Esophagus muscularis mucosa (tissue), 4 donors: ENCODE data around the gene AIM2. TPM values are rescaled to one million over a fixed set of nuclear protein-coding genes. Genes with fewer than 3 reads are reported as not detected.

Source experiments
- DNase-seq: peaks from one replicate; pipeline ENCODE4 v3.0.0-alpha.2; 2017; ENCODE audit errors: extremely low spot score
- H3K27ac ChIP-seq, 4 donors: fragments of 200-600 bp; sonication (generic); replicated peaks in 1 of 4; 1 replicate in 3 of 4; 2 replicates in 1 of 4; pipeline ENCODE4 v1.5.1; 2016 to 2019; ENCODE audit warnings: mild to moderate bottlenecking in 1 of 4
- H3K27me3 ChIP-seq, 4 donors: fragments of 200-600 bp; sonication (generic); one replicate each; pipeline versions ENCODE4 v1.5.1 to v1.6.0; 2016 to 2019
- H3K36me3 ChIP-seq, 4 donors: fragments of 200-600 bp; sonication (generic); one replicate each; pipeline ENCODE4 v1.5.1; 2016 to 2019
- H3K4me1 ChIP-seq, 4 donors: fragments of 200-600 bp; sonication (generic); one replicate each; pipeline ENCODE4 v1.5.1; 2016 to 2019
- H3K4me3 ChIP-seq, 4 donors: fragments of 200-600 bp; sonication (generic); 1 replicate in 2 of 4; 2 replicates in 2 of 4; pipeline ENCODE4 v1.5.1; 2016 to 2019; ENCODE audit warnings: mild to moderate bottlenecking in 4 of 4, moderate library complexity in 1 of 4
- H3K9me3 ChIP-seq, 4 donors: fragments of 200-600 bp; sonication (generic); 1 replicate in 3 of 4; 2 replicates in 1 of 4; pipeline ENCODE4 v1.5.1; 2016 to 2019
- EP300 ChIP-seq: sonication (generic); formaldehyde crosslinking; IDR thresholded peaks from one replicate; pipeline ENCODE4 v1.6.1; 2017; ENCODE audit warnings: antibody characterized with exemption
- POLR2A ChIP-seq: fragments of 450-650 bp; IDR thresholded peaks from one replicate; pipeline ENCODE4 v1.6.1; 2017; ENCODE audit warnings: antibody characterized with exemption, moderate library complexity, mild to moderate bottlenecking, low read depth
- POLR2AphosphoS5 ChIP-seq, 2 donors: sonication (generic); formaldehyde crosslinking; IDR thresholded peaks; one replicate each; pipeline ENCODE4 v1.6.1; 2017; ENCODE audit warnings: antibody characterized with exemption in 2 of 2
- WGBS: methylation state at CpG from one replicate; pipeline ENCODE4 v1.1.5; 2018; 5-methylcytosine and 5-hydroxymethylcytosine counted together
- intact Hi-C: fragments of 100-400 bp; cut with DNase I; formaldehyde crosslinking; loops from one replicate; pipeline ENCODE4 v1.15.1; 2023
- total RNA-seq, 4 donors: library from RNA; depleted of rRNA; stranded (reverse); fragments of >200 nt; gene quantifications; one replicate each; pipeline versions ENCODE4 v1.1.0 to v1.2.1, GENCODE V29; 2016
- TF ChIP-seq, protein P1 (sequence below), 3 experiments: fragments of 200-600 bp in 2 of 3; fragments of 450-650 bp in 1 of 3; sonication (generic) in 2 of 3; IDR thresholded peaks; one replicate each; pipeline ENCODE4 v1.5.1; 2017 to 2019; ENCODE audit warnings: antibody characterized with exemption in 3 of 3, mild to moderate bottlenecking in 2 of 3, moderate library complexity in 1 of 3

The AIM2 gene
- total RNA-seq, 4 donors from 2014 or later: 0.32 to 0.50 TPM; not detected in 2

DNA sequence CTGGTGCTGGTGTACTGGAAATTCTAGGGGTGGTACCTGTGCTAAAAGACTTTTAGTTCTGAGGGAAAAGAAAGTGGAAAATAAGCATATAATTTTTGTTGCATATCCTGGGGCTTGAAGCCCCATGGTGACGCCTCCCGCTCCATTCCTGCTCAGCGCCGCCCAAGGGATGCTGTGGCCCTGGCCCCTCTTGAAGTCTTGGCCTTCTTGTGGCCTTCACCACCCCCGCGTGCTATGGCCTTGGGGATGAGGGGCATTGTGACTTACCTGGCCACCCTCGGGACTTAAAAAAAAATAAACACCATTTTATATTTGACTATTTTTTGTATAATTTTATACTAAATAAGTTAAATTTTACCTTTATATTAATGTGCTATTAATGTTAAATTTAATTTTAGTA, 51.5 kb downstream of the AIM2 start:
- H3K9me3 ChIP-seq: peaks cover 0 to 6% (median 2%) of the 10 kb centered on the region in 4 donors
- no peak overlapping the region for H3K4me3 ChIP-seq
- no peak for DNase-seq
- H3K36me3 ChIP-seq: peaks cover 0 to 45% (median 9%) of the 10 kb centered on the region in 4 donors
- H3K27me3 ChIP-seq: no peaks in the 10 kb centered on the region
- intact Hi-C loops: no loop called here
- H3K27ac ChIP-seq: no peak overlapping the region
- TF ChIP-seq EP300 (no peak), POLR2AphosphoS5 (IDR thresholded peaks at IDR 0.05) (no peak), POLR2A (no peak)
- TF ChIP-seq, protein P1, sequence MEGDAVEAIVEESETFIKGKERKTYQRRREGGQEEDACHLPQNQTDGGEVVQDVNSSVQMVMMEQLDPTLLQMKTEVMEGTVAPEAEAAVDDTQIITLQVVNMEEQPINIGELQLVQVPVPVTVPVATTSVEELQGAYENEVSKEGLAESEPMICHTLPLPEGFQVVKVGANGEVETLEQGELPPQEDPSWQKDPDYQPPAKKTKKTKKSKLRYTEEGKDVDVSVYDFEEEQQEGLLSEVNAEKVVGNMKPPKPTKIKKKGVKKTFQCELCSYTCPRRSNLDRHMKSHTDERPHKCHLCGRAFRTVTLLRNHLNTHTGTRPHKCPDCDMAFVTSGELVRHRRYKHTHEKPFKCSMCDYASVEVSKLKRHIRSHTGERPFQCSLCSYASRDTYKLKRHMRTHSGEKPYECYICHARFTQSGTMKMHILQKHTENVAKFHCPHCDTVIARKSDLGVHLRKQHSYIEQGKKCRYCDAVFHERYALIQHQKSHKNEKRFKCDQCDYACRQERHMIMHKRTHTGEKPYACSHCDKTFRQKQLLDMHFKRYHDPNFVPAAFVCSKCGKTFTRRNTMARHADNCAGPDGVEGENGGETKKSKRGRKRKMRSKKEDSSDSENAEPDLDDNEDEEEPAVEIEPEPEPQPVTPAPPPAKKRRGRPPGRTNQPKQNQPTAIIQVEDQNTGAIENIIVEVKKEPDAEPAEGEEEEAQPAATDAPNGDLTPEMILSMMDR (IDR thresholded peaks at IDR 0.05): no peak
- H3K4me1 ChIP-seq: peaks cover 0 to 24% (median 13%) of the 10 kb centered on the region in 4 donors
- 95% methylated on average over 7 of the region's 7 CpGs for WGBS

DNA sequence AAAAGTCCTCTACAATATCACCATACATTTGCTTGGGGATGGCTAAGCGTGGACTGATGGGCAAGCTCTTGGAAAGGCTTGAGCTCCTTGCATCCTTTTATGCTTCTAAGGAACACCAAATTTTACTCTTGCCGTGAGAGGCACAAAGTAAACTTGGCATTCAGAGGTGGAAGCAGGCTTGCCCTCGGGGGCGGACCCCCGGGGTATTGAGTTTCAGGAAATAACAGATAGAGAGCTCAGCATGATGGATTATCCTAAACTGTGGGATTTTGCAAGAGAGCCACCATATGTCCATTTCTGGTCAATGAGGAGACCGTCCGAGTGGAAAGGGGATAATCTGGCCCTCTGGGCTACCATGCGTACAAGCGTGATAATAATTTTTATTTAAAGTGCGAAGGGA, 52.8 kb downstream of the AIM2 start:
- TF ChIP-seq POLR2AphosphoS5 (IDR thresholded peaks at IDR 0.05): no peak
- no peak for TF ChIP-seq POLR2A
- TF ChIP-seq EP300: no peak
- TF ChIP-seq, protein P1 (IDR thresholded peaks at IDR 0.05): no peak
- Histone ChIP-seq H3K4me1 (peaks cover 0 to 20% (median 13%) of the 10 kb centered on the region in 4 donors), H3K4me3 (no peak overlapping the region), H3K36me3 (peaks cover 0 to 54% (median 16%) of the 10 kb centered on the region in 4 donors), H3K27ac (no peak overlapping the region), H3K9me3 (no peaks in the 10 kb centered on the region), H3K27me3 (no peaks in the 10 kb centered on the region)
- 77% methylated on average over 10 of the region's 10 CpGs for WGBS
- no peak for DNase-seq
- intact Hi-C loops: no loop called here

GRCh38 chr1:159015440-159015909, 61.1 kb downstream of the AIM2 start:
- intact Hi-C loops: no loop called here
- TF ChIP-seq, protein P1 (IDR thresholded peaks at IDR 0.05): no peak
- no peak for TF ChIP-seq POLR2A
- no peak for TF ChIP-seq EP300
- TF ChIP-seq POLR2AphosphoS5 (IDR thresholded peaks at IDR 0.05): peak; percentile 73 to 87
- H3K9me3 ChIP-seq: no peaks in the 10 kb centered on the region
- 53% methylated on average over 4 of the region's 4 CpGs for WGBS
- peak overlapping the region in 3 of 4 donors; percentile 28 to 48 (median 37) for H3K27ac ChIP-seq
- peaks cover 8 to 25% (median 22%) of the 10 kb centered on the region in 4 donors for H3K4me1 ChIP-seq
- H3K4me3 ChIP-seq: peak overlapping the region in 1 of 4 donors; percentile 4
- no peaks in the 10 kb centered on the region for H3K27me3 ChIP-seq
- no peak for DNase-seq
- H3K36me3 ChIP-seq: peaks cover 0 to 49% (median 24%) of the 10 kb centered on the region in 4 donors

DNA sequence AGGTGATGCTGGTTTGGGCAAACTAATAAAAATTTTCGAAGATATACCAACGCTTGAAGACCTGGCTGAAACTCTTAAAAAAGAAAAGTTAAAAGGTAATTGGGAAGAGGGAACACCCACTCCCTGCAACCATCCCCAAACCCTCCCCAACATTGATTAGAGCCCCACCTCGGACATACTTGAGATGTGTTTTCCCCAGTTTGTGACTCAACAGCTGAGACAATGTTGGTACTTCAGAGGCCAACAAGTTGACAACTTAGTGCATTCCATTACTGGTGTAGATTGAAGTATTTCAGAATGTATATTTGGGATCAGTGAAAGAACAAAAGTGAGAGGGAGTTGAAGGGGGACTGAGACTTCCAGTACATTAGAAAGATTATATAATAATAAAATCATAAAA, 61.7 kb downstream of the AIM2 start:
- H3K4me1 ChIP-seq: peaks cover 8 to 25% (median 22%) of the 10 kb centered on the region in 4 donors
- TF ChIP-seq POLR2AphosphoS5 (IDR thresholded peaks at IDR 0.05) (no peak), POLR2A (no peak), EP300 (no peak)
- TF ChIP-seq, protein P1 (IDR thresholded peaks at IDR 0.05): no peak
- peak overlapping the region in 2 of 4 donors; percentile 28 to 37 for H3K27ac ChIP-seq
- WGBS: 82% methylated on average over 3 of the region's 3 CpGs
- DNase-seq: no peak
- intact Hi-C loops: no loop called here
- H3K36me3 ChIP-seq: peaks cover 0 to 44% (median 21%) of the 10 kb centered on the region in 4 donors
- no peaks in the 10 kb centered on the region for H3K27me3 ChIP-seq
- H3K9me3 ChIP-seq: no peaks in the 10 kb centered on the region
- H3K4me3 ChIP-seq: peak overlapping the region in 1 of 4 donors; percentile 15
